ENCODE measurements around the gene MAPT. TPM values are rescaled to one million over a fixed set of nuclear protein-coding genes. Genes with fewer than 3 reads are reported as not detected.
A peak's percentile ranks its signal among the peaks of the same experiment; 100 is the strongest.

Gene MAPT
- 1 to 10 TPM; 1.5 to 1.8 TPM for total RNA-seq

GRCh38 chr17:45894022-45894784 is at the start of gene MAPT:
Gene MAPT (plus strand): TSS chr17:45894554. CDS start chr17:45962338, 67,784 bp downstream.
- Mint-ChIP-seq H3K9me3 (no peaks in the 10 kb centered on the region), H3K4me1 (ENCODE audit: low read depth) (peaks cover 24% of the 10 kb centered on the region), H3K27me3 (peaks cover 34% of the 10 kb centered on the region), H3K27ac (no peak within 1 kb of the TSS), H3K36me3 (no peaks in the 10 kb centered on the region), H3K4me3 (peak within 1 kb of the TSS; percentile 77)
- POLR2A ChIA-PET, result no interaction called here
- DNase-seq, result peak; percentile 88
- CTCF ChIA-PET, result interaction anchor here (0.6 to 3.0 kb wide), 15 partner anchors 11 to 317 kb away, joined by 3 to 16 read pairs (median 4); no protein-coding TSS in a partner anchor
- intact Hi-C loops (cut with micrococcal nuclease), result loop anchor here (2.0 kb wide), 1 partner anchor 15 kb away; no protein-coding TSS in a partner anchor

- DNase-seq, result no peak
- intact Hi-C loops (cut with micrococcal nuclease), result no loop called here
- H3K36me3 Mint-ChIP-seq, result no peaks in the 10 kb centered on the region
- H3K27me3 Mint-ChIP-seq, result peaks cover 1% of the 10 kb centered on the region
- CTCF ChIA-PET, result no interaction called here
- no peak within 1 kb of the TSS for H3K4me3 Mint-ChIP-seq
- no peak within 1 kb of the TSS for H3K27ac Mint-ChIP-seq
- POLR2A ChIA-PET, result no interaction called here
- H3K4me1 Mint-ChIP-seq (ENCODE audit: low read depth), result no peaks in the 10 kb centered on the region
- H3K9me3 Mint-ChIP-seq, result no peaks in the 10 kb centered on the region
Observed at GRCh38 chr17:45844695-45845375, 49.5 kb upstream of the MAPT start, which contains the start of gene SPPL2C. Gene SPPL2C (plus strand): TSS chr17:45844881. CDS start chr17:45844907, 26 bp downstream.

GRCh38 chr17:45845376-45846185 is 48.8 kb upstream of the MAPT start:
- CTCF ChIA-PET, result no interaction called here
- DNase-seq, result no peak
- H3K36me3 Mint-ChIP-seq, result no peaks in the 10 kb centered on the region

GRCh38 chr17:45846223-45846622 is 48.1 kb upstream of the MAPT start:
- peaks cover 1% of the 10 kb centered on the region for H3K27me3 Mint-ChIP-seq
- H3K27ac Mint-ChIP-seq, result no peak overlapping the region
- no peak for DNase-seq
- no peaks in the 10 kb centered on the region for H3K4me1 Mint-ChIP-seq (ENCODE audit: low read depth)
- no peaks in the 10 kb centered on the region for H3K36me3 Mint-ChIP-seq
- CTCF ChIA-PET, result no interaction called here
- intact Hi-C loops (cut with micrococcal nuclease), result no loop called here
- POLR2A ChIA-PET, result no interaction called here
- no peak overlapping the region for H3K4me3 Mint-ChIP-seq
- H3K9me3 Mint-ChIP-seq, result no peaks in the 10 kb centered on the region

More at GRCh38 chr17:45845376-45846185, 48.8 kb upstream of the MAPT start:
- H3K4me1 Mint-ChIP-seq (ENCODE audit: low read depth), result no peaks in the 10 kb centered on the region
- POLR2A ChIA-PET, result no interaction called here
- H3K27ac Mint-ChIP-seq, result no peak overlapping the region
- H3K27me3 Mint-ChIP-seq, result peaks cover 1% of the 10 kb centered on the region
- H3K4me3 Mint-ChIP-seq, result no peak overlapping the region
- H3K9me3 Mint-ChIP-seq, result no peaks in the 10 kb centered on the region
- intact Hi-C loops (cut with micrococcal nuclease), result no loop called here

GRCh38 chr17:45846646-45847045 is 47.7 kb upstream of the MAPT start:
- Mint-ChIP-seq H3K27me3 (peaks cover 1% of the 10 kb centered on the region), H3K4me3 (no peak overlapping the region), H3K27ac (no peak overlapping the region), H3K9me3 (no peaks in the 10 kb centered on the region), H3K4me1 (ENCODE audit: low read depth) (no peaks in the 10 kb centered on the region), H3K36me3 (no peaks in the 10 kb centered on the region)
- ChIA-PET CTCF (no interaction called here), POLR2A (no interaction called here)
- DNase-seq, result no peak
- intact Hi-C loops (cut with micrococcal nuclease), result no loop called here

DNA sequence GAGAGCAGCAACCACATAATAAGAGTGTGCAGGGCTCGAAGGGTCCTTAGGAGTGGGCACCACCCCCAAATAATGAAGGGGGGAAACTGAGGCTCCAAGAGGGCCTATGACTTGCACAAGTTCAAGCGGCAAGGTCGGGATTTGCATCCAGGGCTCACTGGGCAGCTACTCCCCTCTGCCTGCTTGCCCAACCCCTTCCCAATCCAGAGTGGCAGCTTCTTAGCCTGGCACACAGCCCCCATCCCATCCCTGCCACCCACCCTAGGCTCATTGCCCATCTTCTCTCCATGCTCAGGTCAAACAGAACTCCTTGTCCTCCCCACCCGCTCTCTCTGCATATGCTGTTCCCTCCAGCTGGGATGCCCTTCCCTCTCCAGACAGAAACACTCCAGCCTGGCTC is 47.3 kb upstream of the MAPT start:
- POLR2A ChIA-PET, result no interaction called here

DNA sequence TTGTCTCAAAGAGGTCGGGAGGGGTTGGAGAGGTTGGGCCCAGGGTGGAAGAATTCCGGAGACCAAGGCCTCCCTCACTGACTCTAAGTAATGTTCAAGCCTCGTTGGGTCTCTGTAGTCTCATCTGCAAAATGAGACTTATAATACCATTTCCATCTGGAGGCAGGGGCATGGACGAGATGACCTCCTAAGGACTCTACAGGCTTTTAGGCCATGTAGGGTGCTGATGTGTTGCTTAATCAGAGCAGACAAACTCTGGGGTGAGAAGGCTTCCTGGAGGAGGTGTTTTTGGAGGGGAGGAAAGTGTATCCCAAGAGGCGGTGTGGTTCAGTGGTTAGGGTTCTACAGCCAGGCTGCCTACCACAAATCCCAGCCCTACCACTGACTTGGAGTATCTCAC is 46.6 kb upstream of the MAPT start:
- no peak for DNase-seq
- ChIA-PET CTCF (no interaction called here), POLR2A (no interaction called here)
- H3K4me3 Mint-ChIP-seq, result no peak overlapping the region
- H3K9me3 Mint-ChIP-seq, result no peaks in the 10 kb centered on the region
- no peaks in the 10 kb centered on the region for H3K4me1 Mint-ChIP-seq (ENCODE audit: low read depth)
- intact Hi-C loops (cut with micrococcal nuclease), result no loop called here
- H3K27me3 Mint-ChIP-seq, result peaks cover 7% of the 10 kb centered on the region
- H3K27ac Mint-ChIP-seq, result no peak overlapping the region
- H3K36me3 Mint-ChIP-seq, result no peaks in the 10 kb centered on the region

More for the DNA sequence above, 47.3 kb upstream of the MAPT start:
- Mint-ChIP-seq H3K27me3 (peaks cover 4% of the 10 kb centered on the region), H3K27ac (no peak overlapping the region), H3K4me1 (ENCODE audit: low read depth) (no peaks in the 10 kb centered on the region), H3K36me3 (no peaks in the 10 kb centered on the region), H3K4me3 (no peak overlapping the region), H3K9me3 (no peaks in the 10 kb centered on the region)
- no peak for DNase-seq
- intact Hi-C loops (cut with micrococcal nuclease), result no loop called here
- CTCF ChIA-PET, result no interaction called here

DNA sequence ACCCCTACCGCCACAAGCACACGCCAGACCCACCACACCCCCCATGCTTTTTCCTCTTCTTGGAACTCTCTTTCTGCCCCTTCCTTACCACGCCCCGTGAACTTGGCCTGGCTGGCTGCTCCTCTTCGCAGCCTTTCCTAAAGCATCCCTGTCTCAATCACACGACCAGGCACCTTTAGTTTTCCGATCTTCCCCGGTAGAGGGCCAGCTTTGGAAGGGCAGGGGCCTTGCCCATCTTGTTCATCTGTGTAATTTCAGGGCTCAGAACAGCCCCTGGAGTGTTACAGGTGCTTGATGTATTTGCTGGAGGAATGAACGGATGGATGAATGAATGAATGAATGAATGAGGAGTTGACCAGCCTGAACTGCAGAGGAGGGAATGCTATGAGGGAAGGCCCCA is 45.9 kb upstream of the MAPT start:
- Mint-ChIP-seq H3K27ac (no peak overlapping the region), H3K4me3 (no peak overlapping the region), H3K36me3 (no peaks in the 10 kb centered on the region), H3K9me3 (no peaks in the 10 kb centered on the region), H3K27me3 (peaks cover 7% of the 10 kb centered on the region), H3K4me1 (ENCODE audit: low read depth) (no peaks in the 10 kb centered on the region)
- POLR2A ChIA-PET, result no interaction called here
- no peak for DNase-seq
- CTCF ChIA-PET, result no interaction called here
- intact Hi-C loops (cut with micrococcal nuclease), result no loop called here

GRCh38 chr17:45848868-45849535 is 45.4 kb upstream of the MAPT start:
- POLR2A ChIA-PET, result no interaction called here

GRCh38 chr17:45849536-45849990 is 44.8 kb upstream of the MAPT start:
- no peak for DNase-seq
- Mint-ChIP-seq H3K27ac (no peak overlapping the region), H3K9me3 (no peaks in the 10 kb centered on the region), H3K4me3 (no peak overlapping the region), H3K36me3 (no peaks in the 10 kb centered on the region), H3K27me3 (peaks cover 7% of the 10 kb centered on the region), H3K4me1 (ENCODE audit: low read depth) (no peaks in the 10 kb centered on the region)
- CTCF ChIA-PET, result interaction anchor here (0.9 to 1.0 kb wide), 2 partner anchors 18 to 209 kb away, joined by 3 read pairs; no protein-coding TSS in a partner anchor
- POLR2A ChIA-PET, result no interaction called here
- intact Hi-C loops (cut with micrococcal nuclease), result no loop called here

More at GRCh38 chr17:45848868-45849535, 45.4 kb upstream of the MAPT start:
- Mint-ChIP-seq H3K27me3 (peaks cover 7% of the 10 kb centered on the region), H3K4me3 (no peak overlapping the region), H3K36me3 (no peaks in the 10 kb centered on the region), H3K9me3 (no peaks in the 10 kb centered on the region), H3K4me1 (ENCODE audit: low read depth) (no peaks in the 10 kb centered on the region), H3K27ac (no peak overlapping the region)
- intact Hi-C loops (cut with micrococcal nuclease), result no loop called here
- no peak for DNase-seq
- CTCF ChIA-PET, result interaction anchor here (0.9 kb wide), 1 partner anchor 209 kb away, joined by 3 read pairs; no protein-coding TSS in a partner anchor

DNA sequence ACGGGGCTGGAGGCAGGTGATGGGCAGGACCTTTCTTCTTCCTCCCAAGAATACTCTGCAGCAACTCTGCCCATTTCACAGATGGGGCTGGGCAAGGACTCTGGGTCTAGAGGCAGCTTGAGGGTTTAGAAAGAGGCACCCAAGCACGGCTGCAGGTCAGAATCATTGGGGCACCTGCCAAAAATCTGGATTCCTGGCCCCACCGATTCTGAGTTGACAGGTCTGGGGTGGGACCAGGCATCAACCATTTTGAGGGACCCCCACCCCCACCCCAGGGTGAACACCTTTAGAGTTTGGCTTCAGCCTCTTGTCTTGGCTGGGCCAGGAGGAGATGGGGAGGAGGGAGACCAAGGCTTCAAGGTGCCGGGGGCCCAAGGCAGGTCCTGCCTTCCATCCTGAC is 44.3 kb upstream of the MAPT start:
- H3K27ac Mint-ChIP-seq, result no peak overlapping the region

More for the DNA sequence above, 44.3 kb upstream of the MAPT start:
- intact Hi-C loops (cut with micrococcal nuclease), result no loop called here
- Mint-ChIP-seq H3K9me3 (no peaks in the 10 kb centered on the region), H3K36me3 (no peaks in the 10 kb centered on the region), H3K27me3 (peaks cover 8% of the 10 kb centered on the region), H3K4me3 (no peak overlapping the region), H3K4me1 (ENCODE audit: low read depth) (no peaks in the 10 kb centered on the region)
- ChIA-PET POLR2A (no interaction called here), CTCF (interaction anchor here (0.9 to 2.3 kb wide), 3 partner anchors 11 to 210 kb away, joined by 3 to 6 read pairs (median 3); no protein-coding TSS in a partner anchor)
- no peak for DNase-seq

Data from activated CD4-positive, alpha-beta memory T cell treated with anti-CD3 and anti-CD28 coated beads for 36 hours (primary cell).